ENCODE data around the gene ADAM17. TPM values are rescaled to one million over a fixed set of nuclear protein-coding genes. Genes with fewer than 3 reads are reported as not detected.

ADAM17 gene
- total and polyA plus RNA-seq, 2 of the 13 experiments (the other 11 are each of a cell fraction or from before 2014, with no cell fraction given), result 6.5 to 33.4 TPM

DNA sequence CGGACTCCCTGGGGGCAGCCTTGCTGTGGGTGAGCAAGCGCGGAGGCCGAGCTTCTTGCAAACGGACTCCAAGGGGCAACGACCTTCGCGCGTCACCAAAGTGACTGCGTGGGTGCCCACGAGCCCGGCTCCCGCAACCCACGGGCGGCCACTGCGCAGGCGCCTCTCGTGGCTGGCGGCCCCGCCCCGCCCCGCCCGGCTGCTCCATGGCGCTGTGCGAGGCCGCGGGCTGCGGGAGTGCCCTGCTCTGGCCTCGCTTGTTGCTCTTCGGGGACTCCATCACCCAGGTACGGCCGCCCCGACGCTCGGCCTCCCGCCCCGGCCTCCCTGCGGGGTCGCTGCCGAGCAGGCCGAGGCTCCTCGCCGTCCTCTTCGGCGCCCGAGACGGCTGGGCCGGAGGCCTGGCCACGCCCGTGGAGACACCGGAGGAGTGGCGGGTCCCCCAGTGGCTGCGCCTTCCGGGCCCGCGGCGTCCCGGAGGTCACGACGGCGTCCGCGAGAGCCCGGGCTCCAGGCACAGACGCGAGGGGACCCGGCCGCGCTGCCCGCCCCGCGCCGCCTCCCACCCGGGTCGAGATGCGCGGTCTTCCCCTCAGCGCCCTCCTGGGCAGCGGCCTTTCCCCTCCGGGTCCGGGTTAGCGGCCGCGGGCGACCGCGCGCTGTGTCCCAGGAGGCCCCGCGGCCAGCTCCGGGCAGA is 81.1 kb downstream of the ADAM17 start, which contains the start of gene IAH1 (continued):
- TF ChIP-seq XRCC5 (optimal IDR thresholded peaks at IDR 0.05; ENCODE audit: low read length), result peak; percentile 18
- no peak for TF ChIP-seq ZNF709 (CRISPR knock-in tag; IDR thresholded peaks at IDR 0.05)
- no peak for TF ChIP-seq GATAD1 (CRISPR knock-in tag; IDR thresholded peaks at IDR 0.05)
- peak; percentile 80; the same call in 1 of the 2 replicates for TF ChIP-seq ZIK1 (CRISPR knock-in tag; IDR thresholded peaks at IDR 0.05; ENCODE audit: borderline replicate concordance, low read depth)
- TF ChIP-seq ASH2L (IDR thresholded peaks at IDR 0.05; ENCODE audit: insufficient read length, low read depth, low read length), result peak; percentile 48
- peak; percentile 27 for TF ChIP-seq MED8 (CRISPR knock-in tag; IDR thresholded peaks at IDR 0.05; ENCODE audit: insufficient replicate concordance)
- TF ChIP-seq, protein P1, sequence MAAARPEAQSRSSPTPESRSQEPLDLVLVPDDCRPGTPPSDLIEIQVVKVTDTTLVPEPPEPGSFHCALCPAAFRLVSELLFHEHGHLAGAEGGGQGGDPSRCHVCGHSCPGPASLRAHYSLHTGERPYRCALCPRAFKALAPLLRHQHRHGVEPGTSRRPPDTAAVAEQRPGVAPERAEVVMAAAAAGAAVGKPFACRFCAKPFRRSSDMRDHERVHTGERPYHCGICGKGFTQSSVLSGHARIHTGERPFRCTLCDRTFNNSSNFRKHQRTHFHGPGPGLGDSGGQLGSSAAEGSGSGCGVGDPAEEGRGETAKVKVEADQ (CRISPR knock-in tag; IDR thresholded peaks at IDR 0.05; ENCODE audit: borderline replicate concordance), result peak; percentile 63; the same call in 1 of the 2 replicates
- no peak for TF ChIP-seq EEA1 (CRISPR knock-in tag; IDR thresholded peaks at IDR 0.05; ENCODE audit: borderline replicate concordance)
- peak; percentile 67; the same call in 1 of the 2 replicates for TF ChIP-seq KLF12 (CRISPR knock-in tag; IDR thresholded peaks at IDR 0.05; ENCODE audit: borderline replicate concordance)

DNA sequence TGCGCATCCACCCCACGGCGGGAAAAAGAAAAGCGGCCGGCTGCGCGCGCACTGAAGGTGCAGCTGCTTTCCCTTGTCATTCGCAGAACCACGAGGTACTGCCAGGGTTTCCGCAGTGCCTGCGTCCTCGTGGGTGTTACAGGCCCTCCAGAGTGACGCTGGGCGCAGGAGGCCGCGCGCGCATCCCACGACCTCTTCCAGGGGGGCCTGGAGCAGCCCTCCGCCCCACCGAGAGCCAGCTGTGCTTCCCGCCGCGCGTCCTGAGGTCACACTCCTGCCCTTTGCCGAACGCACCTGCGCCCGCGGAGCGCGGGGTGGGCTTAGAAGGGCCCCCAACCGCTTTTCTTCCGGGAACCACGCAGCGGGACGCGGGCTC is 81.7 kb downstream of the ADAM17 start:
- Histone ChIP-seq H3K79me2 (ENCODE audit: insufficient read depth, low read length) (no peaks in the 10 kb centered on the region), H3K27me3 (ENCODE audit: control insufficient read depth in 1 of 2, insufficient read depth in 2 of 2, low read length in 2 of 2) (no peaks in the 10 kb centered on the region), H3K9ac (ENCODE audit: insufficient read depth, low read depth, low read length) (peak overlapping the region; percentile 67; the same call in 1 of the 2 replicates), H3K4me3 (replicated peaks in 1 of 3; ENCODE audit: insufficient read depth in 1 of 3, low read depth in 2 of 3, low read length in 3 of 3) (peak overlapping the region; percentile 41 to 68 (median 53); a peak in 5 of 6 replicates), H2AFZ (ENCODE audit: low read length) (no peak overlapping the region), H3K4me1 (ENCODE audit: insufficient read depth, low read length) (peaks cover 16% of the 10 kb centered on the region), H4K20me1 (ENCODE audit: insufficient read depth, low read length) (no peaks in the 10 kb centered on the region), H3K9me3 (ENCODE audit: low read length) (no peaks in the 10 kb centered on the region), H3K27ac (ENCODE audit: extremely low read length, insufficient read depth, low read length) (peak overlapping the region; percentile 40), H3K4me2 (ENCODE audit: low read depth, low read length) (peak overlapping the region; percentile 51), H3K36me3 (replicated peaks in 1 of 2; ENCODE audit: control insufficient read depth in 1 of 2, insufficient read depth in 2 of 2, low read length in 2 of 2) (peaks cover 7 to 37% of the 10 kb centered on the region in 2 experiments; a peak in 4 of 5 replicates)
- no peak for FAIRE-seq
- no peak for DNase-seq (ENCODE audit: low spot score)
- intact Hi-C loops (cut with micrococcal nuclease; ENCODE audit: unreplicated experiment) (no loop called here), in situ Hi-C loops (cut with HindIII; ENCODE audit: extremely low pct_ligation_motif_present, low pct_unique_long_range_greater_than_20kb) (no loop called here)
- POLR2A ChIA-PET, result interaction anchor here (1.0 to 1.4 kb wide), 2 partner anchors 52 to 156 kb away, joined by 3 to 4 read pairs; partner anchors contain the start of gene YWHAQ
- WGBS (ENCODE audit: low lambda C conversion rate), result 87% methylated on average over 39 of the region's 39 CpGs
- ATAC-seq, result peak; percentile 15
- BruUV-seq (replicated peaks), result no TSS peak
- CTCF ChIA-PET (ENCODE audit: low intra/inter-chr PET ratio, low total read pairs), result no interaction called here
- TF ChIP-seq DMAP1 (CRISPR knock-in tag; IDR thresholded peaks at IDR 0.05) (no peak), GZF1 (CRISPR knock-in tag; IDR thresholded peaks at IDR 0.05) (no peak), ZNF747 (CRISPR knock-in tag; IDR thresholded peaks at IDR 0.05; ENCODE audit: borderline replicate concordance) (no peak), PAWR (CRISPR knock-in tag; IDR thresholded peaks at IDR 0.05; ENCODE audit: borderline replicate concordance) (no peak), ZSCAN21 (CRISPR knock-in tag; IDR thresholded peaks at IDR 0.05; ENCODE audit: borderline replicate concordance) (peak; percentile 71; the same call in 1 of the 2 replicates), ZNF468 (CRISPR knock-in tag; IDR thresholded peaks at IDR 0.05) (0 out of 2 replicates have a peak, but pooled peaks have one; percentile 32)
- TF ChIP-seq, protein P2, sequence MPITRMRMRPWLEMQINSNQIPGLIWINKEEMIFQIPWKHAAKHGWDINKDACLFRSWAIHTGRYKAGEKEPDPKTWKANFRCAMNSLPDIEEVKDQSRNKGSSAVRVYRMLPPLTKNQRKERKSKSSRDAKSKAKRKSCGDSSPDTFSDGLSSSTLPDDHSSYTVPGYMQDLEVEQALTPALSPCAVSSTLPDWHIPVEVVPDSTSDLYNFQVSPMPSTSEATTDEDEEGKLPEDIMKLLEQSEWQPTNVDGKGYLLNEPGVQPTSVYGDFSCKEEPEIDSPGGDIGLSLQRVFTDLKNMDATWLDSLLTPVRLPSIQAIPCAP (CRISPR knock-in tag; IDR thresholded peaks at IDR 0.05; ENCODE audit: low read depth), result no peak
- TF ChIP-seq, protein P3, sequence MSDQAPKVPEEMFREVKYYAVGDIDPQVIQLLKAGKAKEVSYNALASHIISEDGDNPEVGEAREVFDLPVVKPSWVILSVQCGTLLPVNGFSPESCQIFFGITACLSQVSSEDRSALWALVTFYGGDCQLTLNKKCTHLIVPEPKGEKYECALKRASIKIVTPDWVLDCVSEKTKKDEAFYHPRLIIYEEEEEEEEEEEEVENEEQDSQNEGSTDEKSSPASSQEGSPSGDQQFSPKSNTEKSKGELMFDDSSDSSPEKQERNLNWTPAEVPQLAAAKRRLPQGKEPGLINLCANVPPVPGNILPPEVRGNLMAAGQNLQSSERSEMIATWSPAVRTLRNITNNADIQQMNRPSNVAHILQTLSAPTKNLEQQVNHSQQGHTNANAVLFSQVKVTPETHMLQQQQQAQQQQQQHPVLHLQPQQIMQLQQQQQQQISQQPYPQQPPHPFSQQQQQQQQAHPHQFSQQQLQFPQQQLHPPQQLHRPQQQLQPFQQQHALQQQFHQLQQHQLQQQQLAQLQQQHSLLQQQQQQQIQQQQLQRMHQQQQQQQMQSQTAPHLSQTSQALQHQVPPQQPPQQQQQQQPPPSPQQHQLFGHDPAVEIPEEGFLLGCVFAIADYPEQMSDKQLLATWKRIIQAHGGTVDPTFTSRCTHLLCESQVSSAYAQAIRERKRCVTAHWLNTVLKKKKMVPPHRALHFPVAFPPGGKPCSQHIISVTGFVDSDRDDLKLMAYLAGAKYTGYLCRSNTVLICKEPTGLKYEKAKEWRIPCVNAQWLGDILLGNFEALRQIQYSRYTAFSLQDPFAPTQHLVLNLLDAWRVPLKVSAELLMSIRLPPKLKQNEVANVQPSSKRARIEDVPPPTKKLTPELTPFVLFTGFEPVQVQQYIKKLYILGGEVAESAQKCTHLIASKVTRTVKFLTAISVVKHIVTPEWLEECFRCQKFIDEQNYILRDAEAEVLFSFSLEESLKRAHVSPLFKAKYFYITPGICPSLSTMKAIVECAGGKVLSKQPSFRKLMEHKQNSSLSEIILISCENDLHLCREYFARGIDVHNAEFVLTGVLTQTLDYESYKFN (CRISPR knock-in tag; conservative IDR thresholded peaks at IDR 0.05), result no peak
